ENCODE measurements around the gene DAB2IP.

Gene DAB2IP

DNA sequence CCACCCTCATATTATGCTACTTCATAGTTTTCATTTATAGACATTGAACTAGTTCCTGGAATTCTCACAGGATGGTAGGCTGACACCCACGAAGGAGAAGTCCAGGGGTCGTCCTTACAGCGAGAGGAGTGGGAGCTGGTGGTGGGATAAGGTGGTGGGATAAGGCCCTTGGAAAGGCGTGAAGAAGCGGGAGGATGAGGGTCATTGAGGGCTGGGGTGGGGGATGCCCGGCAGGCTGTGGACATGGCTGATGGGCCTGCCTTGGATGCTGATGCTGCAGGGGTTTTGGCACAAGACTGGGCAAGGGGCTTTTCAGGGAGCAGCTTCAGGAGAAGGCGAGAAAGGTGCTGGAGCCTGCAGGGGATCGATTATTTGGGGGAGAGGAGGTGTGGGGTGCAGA lies 9.4 kb downstream of the DAB2IP start:
- in situ Hi-C loops (cut with MboI; ENCODE audit: low sequenced_read_pairs, unreplicated experiment) = no loop called here
- no peak for DNase-seq (ENCODE audit: low spot score)
- TF ChIP-seq, protein P1, sequence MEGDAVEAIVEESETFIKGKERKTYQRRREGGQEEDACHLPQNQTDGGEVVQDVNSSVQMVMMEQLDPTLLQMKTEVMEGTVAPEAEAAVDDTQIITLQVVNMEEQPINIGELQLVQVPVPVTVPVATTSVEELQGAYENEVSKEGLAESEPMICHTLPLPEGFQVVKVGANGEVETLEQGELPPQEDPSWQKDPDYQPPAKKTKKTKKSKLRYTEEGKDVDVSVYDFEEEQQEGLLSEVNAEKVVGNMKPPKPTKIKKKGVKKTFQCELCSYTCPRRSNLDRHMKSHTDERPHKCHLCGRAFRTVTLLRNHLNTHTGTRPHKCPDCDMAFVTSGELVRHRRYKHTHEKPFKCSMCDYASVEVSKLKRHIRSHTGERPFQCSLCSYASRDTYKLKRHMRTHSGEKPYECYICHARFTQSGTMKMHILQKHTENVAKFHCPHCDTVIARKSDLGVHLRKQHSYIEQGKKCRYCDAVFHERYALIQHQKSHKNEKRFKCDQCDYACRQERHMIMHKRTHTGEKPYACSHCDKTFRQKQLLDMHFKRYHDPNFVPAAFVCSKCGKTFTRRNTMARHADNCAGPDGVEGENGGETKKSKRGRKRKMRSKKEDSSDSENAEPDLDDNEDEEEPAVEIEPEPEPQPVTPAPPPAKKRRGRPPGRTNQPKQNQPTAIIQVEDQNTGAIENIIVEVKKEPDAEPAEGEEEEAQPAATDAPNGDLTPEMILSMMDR (IDR thresholded peaks at IDR 0.05; ENCODE audit: borderline replicate concordance, control extremely low read depth, extremely low read depth, insufficient read depth, missing control alignments) = no peak

DNA sequence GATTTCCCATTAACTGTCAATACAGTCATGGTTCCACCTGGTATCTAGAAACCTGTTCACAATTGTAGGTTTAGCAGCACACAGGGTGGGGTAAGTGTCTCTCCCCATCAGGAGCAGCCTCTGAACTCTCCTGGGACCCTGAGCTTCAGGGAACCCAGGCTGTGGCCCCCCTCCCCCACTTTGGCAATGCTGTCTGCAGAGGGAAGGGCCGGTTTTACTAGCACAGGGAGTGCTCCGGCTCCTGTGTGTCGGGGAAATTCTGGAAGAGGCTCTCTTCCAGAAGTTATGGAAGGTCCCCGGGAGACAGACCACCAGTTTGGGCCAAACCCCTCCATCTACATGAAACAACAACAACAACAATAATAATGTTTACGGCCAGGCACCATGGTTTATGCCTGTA lies 9.9 kb downstream of the DAB2IP start:
- no peak for DNase-seq (ENCODE audit: low spot score)
- TF ChIP-seq, protein P1 (IDR thresholded peaks at IDR 0.05; ENCODE audit: borderline replicate concordance, control extremely low read depth, extremely low read depth, insufficient read depth, missing control alignments) = no peak
- in situ Hi-C loops (cut with MboI; ENCODE audit: low sequenced_read_pairs, unreplicated experiment) = no loop called here

DNA sequence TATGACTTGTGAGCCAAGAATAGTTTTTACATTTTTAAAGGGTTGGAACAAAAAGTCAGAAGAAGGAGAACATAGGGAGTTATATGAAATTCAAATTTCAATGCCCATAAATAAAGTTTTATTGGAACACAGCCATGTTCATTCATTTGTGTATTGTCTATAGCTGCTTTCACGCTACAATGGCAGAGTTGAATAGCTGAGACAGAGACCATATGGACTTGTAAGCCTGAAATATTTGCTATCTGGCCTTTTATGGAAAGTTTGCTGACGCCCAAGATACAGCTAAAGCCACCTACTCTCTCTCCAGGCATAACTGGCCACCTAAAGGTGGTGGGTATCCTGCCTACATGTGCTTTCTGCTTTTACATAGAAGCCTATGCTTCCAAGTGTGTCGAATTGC lies 10.9 kb downstream of the DAB2IP start:
- TF ChIP-seq, protein P1 (IDR thresholded peaks at IDR 0.05; ENCODE audit: borderline replicate concordance, control extremely low read depth, extremely low read depth, insufficient read depth, missing control alignments) = no peak
- in situ Hi-C loops (cut with MboI; ENCODE audit: low sequenced_read_pairs, unreplicated experiment) = no loop called here
- DNase-seq (ENCODE audit: low spot score) = no peak

DNA sequence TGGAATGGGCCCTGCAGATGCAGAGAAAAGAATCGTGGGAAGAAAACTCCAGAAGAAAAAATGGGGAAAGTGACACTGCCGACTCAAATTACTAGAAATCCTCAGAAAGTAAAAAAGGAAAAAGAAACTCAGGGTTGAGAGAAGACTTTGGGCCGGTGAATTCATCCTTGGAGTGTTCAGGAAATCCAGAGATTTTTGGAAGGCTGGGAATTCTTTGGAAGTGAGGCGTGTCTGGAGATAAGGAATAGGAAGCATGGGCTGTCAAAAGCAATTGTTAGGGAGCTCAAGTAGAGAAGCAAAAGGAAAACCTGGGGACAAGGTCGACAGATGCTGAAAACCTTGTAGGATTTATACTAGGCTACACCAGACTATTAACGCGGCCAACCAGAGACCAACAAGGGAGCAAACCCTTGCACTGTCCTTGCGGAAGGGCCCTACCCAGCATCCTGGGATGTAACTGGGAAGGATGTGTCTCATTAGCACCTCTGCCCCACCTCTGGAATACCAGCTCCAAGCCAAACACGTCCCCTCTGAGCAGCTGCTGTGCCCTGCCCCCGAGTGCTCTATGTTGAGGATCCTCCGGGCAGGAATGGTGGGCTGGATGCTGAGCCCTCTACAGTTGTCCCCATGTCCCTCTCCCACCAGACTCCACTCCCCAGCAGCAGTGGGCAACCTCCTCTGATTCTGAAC lies 11.6 kb downstream of the DAB2IP start:
- TF ChIP-seq, protein P1 (IDR thresholded peaks at IDR 0.05; ENCODE audit: borderline replicate concordance, control extremely low read depth, extremely low read depth, insufficient read depth, missing control alignments) = no peak
- in situ Hi-C loops (cut with MboI; ENCODE audit: low sequenced_read_pairs, unreplicated experiment) = no loop called here
- no peak for DNase-seq (ENCODE audit: low spot score)

DNA sequence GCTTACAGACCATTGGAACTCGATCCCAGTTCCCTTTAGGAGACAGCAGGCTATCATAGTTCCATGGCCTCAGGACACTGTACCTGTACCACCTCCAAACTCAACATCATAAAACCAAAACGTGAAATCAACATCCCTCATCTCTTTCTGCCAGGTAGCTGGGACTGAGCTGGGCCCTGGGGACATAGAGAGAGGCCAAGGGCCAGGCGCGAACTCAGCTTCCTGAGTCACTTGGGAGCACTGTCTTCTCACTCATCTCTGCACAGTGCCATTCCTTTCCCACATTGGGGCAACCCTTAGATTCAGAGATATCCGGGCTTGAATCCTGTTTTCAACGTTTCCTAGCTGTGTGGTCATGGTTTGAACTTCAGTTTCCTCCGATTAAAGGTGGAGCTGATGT lies 12.2 kb downstream of the DAB2IP start:
- TF ChIP-seq, protein P1 (IDR thresholded peaks at IDR 0.05; ENCODE audit: borderline replicate concordance, control extremely low read depth, extremely low read depth, insufficient read depth, missing control alignments) = no peak
- in situ Hi-C loops (cut with MboI; ENCODE audit: low sequenced_read_pairs, unreplicated experiment) = no loop called here
- DNase-seq (ENCODE audit: low spot score) = no peak

DNA sequence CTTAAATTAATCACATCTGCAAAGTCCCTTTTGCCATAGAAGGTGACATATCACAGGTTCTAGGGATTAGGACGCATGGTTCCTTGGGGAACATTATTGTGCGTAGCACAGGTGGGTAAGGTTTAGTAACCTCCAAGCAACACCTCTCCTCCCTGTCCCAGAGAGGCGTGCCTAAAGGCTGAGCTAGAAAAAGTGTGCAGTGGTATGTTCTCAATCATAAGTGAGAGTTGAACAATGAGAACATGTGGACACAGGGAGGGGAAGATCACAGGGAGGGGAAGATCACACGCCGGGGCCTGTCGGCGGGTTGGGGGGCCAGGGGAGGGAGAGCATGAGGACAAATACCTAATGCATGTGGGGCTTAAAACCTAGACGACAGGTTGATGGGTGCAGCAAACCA lies 14.9 kb downstream of the DAB2IP start:
- no peak for DNase-seq (ENCODE audit: low spot score)
- in situ Hi-C loops (cut with MboI; ENCODE audit: low sequenced_read_pairs, unreplicated experiment) = no loop called here
- TF ChIP-seq, protein P1 (IDR thresholded peaks at IDR 0.05; ENCODE audit: borderline replicate concordance, control extremely low read depth, extremely low read depth, insufficient read depth, missing control alignments) = no peak

All from GM13976 (cell line).